Peyer's patch (tissue), 4 donors: Measurements from ENCODE around the gene NT5DC3. TPM values are rescaled to one million over a fixed set of nuclear protein-coding genes. Genes with fewer than 3 reads are reported as not detected.

Experiments
- DNase-seq, 3 donors: peaks; one replicate each; pipeline ENCODE4 v3.0.0-alpha.2; 2017 to 2019
- H3K27ac ChIP-seq, 4 donors: fragments of 200-600 bp; sonication (generic); one replicate each; pipeline ENCODE4 v1.5.1; 2016 to 2019
- H3K27me3 ChIP-seq, 2 donors: fragments of 200-600 bp; sonication (generic); one replicate each; pipeline ENCODE4 v1.5.1; 2019
- H3K36me3 ChIP-seq, 3 donors: fragments of 200-600 bp; sonication (generic); one replicate each; pipeline ENCODE4 v1.5.1; 2016 to 2019
- H3K4me1 ChIP-seq, 4 donors: fragments of 200-600 bp; sonication (generic); one replicate each; pipeline ENCODE4 v1.5.1; 2016 to 2019
- H3K4me3 ChIP-seq, 4 donors: fragments of 200-600 bp; sonication (generic); 1 replicate in 3 of 4; 2 replicates in 1 of 4; pipeline ENCODE4 v1.5.1; 2016 to 2019; ENCODE audit warnings: mild to moderate bottlenecking in 1 of 4
- H3K9me3 ChIP-seq, 4 donors: fragments of 200-600 bp; sonication (generic); one replicate each; pipeline ENCODE4 v1.5.1; 2016 to 2019; ENCODE audit warnings: mild to moderate bottlenecking in 1 of 4
- POLR2A ChIP-seq, 2 donors: fragments of 450-650 bp; IDR thresholded peaks; one replicate each; pipeline ENCODE4 v1.5.1; 2017; ENCODE audit warnings: antibody characterized with exemption in 2 of 2, mild to moderate bottlenecking in 2 of 2, moderate library complexity in 2 of 2
- total RNA-seq, 4 donors: library from RNA; depleted of rRNA; stranded (reverse); fragments of >200 nt; gene quantifications; one replicate each; pipeline ENCODE4 v1.1.0, GENCODE V29; 2016
- TF ChIP-seq, protein P1 (sequence below), 6 experiments: fragments of 450-650 bp in 4 of 6; fragments of 200-600 bp in 2 of 6; sonication (generic) in 1 of 6; IDR thresholded peaks; one replicate each; pipeline ENCODE4 v1.5.1; 2017 to 2019; ENCODE audit warnings: antibody characterized with exemption in 6 of 6, mild to moderate bottlenecking in 3 of 6, moderate library complexity in 1 of 6

The NT5DC3 gene
- total RNA-seq, 4 donors from 2014 or later: 3.9 to 10.2 (median 7.4) TPM

DNA sequence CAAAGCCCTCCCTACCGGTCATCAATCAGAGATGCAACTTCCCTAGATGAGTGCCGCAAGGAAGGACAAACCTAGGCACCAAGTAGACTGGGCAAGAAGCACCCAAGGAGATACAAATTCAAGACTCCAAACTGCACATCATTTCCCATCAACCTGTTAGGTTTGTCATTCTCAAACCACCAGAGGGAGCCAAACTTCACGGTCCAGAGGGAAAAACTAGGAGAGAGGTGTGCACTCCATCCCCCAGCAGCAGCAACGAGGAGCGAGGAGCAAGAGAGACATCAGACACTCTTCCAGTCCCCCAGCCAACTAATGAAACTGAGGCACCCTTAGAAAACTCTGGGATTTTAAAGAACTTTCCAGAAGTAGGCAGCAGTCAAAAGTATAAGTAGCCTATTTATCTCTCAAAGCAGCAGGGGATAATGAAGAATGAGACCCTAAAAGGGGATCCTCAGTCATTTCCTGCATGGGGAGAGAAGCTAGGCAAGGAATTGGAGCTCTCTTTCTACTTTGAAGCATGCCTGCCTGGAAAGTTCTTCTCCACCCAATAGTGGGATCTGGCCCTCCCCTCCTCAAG is 37.0 kb upstream of the NT5DC3 start:
- Histone ChIP-seq H3K36me3 (no peaks in the 10 kb centered on the region), H3K27me3 (no peaks in the 10 kb centered on the region), H3K9me3 (no peaks in the 10 kb centered on the region), H3K27ac (no peak overlapping the region), H3K4me1 (no peaks in the 10 kb centered on the region), H3K4me3 (no peak overlapping the region)
- DNase-seq: peak in 2 of 3 donors; percentile 40 to 79
- no peak for TF ChIP-seq POLR2A (IDR thresholded peaks at IDR 0.05)
- TF ChIP-seq, protein P1, sequence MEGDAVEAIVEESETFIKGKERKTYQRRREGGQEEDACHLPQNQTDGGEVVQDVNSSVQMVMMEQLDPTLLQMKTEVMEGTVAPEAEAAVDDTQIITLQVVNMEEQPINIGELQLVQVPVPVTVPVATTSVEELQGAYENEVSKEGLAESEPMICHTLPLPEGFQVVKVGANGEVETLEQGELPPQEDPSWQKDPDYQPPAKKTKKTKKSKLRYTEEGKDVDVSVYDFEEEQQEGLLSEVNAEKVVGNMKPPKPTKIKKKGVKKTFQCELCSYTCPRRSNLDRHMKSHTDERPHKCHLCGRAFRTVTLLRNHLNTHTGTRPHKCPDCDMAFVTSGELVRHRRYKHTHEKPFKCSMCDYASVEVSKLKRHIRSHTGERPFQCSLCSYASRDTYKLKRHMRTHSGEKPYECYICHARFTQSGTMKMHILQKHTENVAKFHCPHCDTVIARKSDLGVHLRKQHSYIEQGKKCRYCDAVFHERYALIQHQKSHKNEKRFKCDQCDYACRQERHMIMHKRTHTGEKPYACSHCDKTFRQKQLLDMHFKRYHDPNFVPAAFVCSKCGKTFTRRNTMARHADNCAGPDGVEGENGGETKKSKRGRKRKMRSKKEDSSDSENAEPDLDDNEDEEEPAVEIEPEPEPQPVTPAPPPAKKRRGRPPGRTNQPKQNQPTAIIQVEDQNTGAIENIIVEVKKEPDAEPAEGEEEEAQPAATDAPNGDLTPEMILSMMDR (IDR thresholded peaks at IDR 0.05): peak; percentile 43 to 74 (median 66)

DNA sequence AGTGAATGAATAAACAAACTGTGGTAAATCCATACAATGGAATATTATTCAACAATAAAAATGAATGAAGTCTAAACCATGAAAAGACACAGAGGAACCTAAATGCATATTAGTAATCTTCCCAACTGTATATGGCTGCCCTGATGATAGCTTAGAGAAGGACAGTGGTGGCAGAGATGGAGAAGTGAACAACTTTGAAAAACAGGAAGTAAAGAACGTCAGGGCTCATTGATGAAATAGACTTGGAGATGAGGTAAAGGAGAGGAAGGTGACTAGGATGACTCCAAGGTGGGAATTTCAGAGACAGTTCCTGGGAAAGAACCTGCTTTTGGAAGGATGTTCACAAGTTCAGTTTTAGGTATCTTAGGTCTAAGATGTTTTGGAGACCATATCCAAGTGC is 36.3 kb upstream of the NT5DC3 start:
- H3K9me3 ChIP-seq: no peaks in the 10 kb centered on the region
- no peak overlapping the region for H3K4me3 ChIP-seq
- H3K27ac ChIP-seq: no peak overlapping the region
- H3K36me3 ChIP-seq: no peaks in the 10 kb centered on the region
- H3K4me1 ChIP-seq: no peaks in the 10 kb centered on the region
- H3K27me3 ChIP-seq: no peaks in the 10 kb centered on the region
- TF ChIP-seq POLR2A (IDR thresholded peaks at IDR 0.05): no peak
- TF ChIP-seq, protein P1 (IDR thresholded peaks at IDR 0.05): no peak
- DNase-seq: no peak

DNA sequence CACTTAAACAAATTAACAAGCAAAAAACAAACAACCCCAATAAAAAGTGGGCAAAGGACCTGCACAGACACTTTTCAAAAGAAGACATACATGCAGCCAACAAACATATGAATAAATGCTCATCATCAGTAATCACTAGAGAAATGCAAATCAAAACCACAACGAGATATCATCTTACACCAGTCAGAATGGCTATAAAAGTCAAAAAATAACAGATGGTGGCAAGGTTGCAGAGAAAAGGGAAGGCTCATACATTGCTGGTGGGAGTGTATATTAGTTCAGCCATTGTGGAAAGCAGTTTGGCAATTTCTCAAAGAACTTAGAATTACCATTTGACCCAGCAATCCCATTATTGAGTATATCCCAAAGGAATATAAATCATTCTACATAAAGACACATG is 34.6 kb upstream of the NT5DC3 start:
- no peak for DNase-seq
- TF ChIP-seq, protein P1 (IDR thresholded peaks at IDR 0.05): no peak
- no peak for TF ChIP-seq POLR2A (IDR thresholded peaks at IDR 0.05)
- no peak overlapping the region for H3K27ac ChIP-seq
- H3K9me3 ChIP-seq: no peaks in the 10 kb centered on the region
- H3K4me3 ChIP-seq: no peak overlapping the region
- no peaks in the 10 kb centered on the region for H3K4me1 ChIP-seq
- no peaks in the 10 kb centered on the region for H3K27me3 ChIP-seq
- H3K36me3 ChIP-seq: no peaks in the 10 kb centered on the region

DNA sequence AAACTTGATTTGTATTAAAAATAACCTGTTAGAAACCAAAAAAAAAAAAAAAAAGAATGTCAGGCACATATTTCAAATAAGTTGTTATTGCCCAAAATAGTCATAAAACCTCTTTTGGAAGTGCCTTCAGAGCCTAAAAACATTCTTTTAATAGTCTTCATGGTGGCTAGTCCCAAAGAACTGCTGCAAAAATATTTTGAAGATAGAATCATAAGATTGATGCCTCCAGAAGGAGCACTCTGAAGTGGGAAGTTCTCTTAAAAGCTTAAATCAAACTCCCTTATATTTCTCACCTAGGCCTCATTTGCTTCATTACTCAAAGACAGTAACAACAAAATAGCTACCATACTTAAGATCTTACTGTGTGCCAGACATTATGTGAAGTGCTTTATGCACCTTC is 27.2 kb upstream of the NT5DC3 start:
- Histone ChIP-seq H3K4me3 (no peak overlapping the region), H3K27me3 (no peaks in the 10 kb centered on the region), H3K9me3 (no peaks in the 10 kb centered on the region), H3K36me3 (no peaks in the 10 kb centered on the region), H3K4me1 (no peaks in the 10 kb centered on the region), H3K27ac (no peak overlapping the region)
- TF ChIP-seq, protein P1 (IDR thresholded peaks at IDR 0.05): no peak
- TF ChIP-seq POLR2A (IDR thresholded peaks at IDR 0.05): no peak
- no peak for DNase-seq

DNA sequence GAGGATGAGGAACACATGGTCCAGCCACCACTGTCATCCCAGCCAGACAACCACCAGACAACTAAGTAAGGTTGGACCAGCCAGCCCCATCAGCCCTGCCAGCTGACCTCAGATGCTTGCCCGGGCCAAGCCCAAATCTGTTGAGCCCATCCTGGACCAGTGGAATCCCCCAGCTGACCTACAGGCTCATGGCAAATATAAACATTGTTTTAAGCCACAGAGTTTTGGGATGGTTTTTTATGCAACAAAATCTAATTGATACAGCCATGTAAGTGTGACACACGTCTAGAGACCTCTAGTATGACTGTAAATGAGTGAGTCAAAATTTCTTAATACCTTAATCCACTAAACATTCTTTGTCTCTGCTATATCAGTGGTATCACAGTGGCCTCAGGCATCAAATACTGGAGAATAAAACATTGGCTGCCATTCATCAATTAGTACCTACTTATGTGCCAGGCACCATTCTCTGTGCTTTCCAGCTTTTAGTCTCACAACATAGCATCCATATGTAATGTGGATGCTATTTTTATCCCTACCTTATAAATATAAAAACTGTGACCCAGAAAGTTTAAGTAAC is 24.2 kb upstream of the NT5DC3 start:
- Histone ChIP-seq H3K4me1 (no peaks in the 10 kb centered on the region), H3K36me3 (no peaks in the 10 kb centered on the region), H3K27ac (no peak overlapping the region), H3K9me3 (no peaks in the 10 kb centered on the region), H3K4me3 (no peak overlapping the region), H3K27me3 (no peaks in the 10 kb centered on the region)
- no peak for TF ChIP-seq POLR2A (IDR thresholded peaks at IDR 0.05)
- TF ChIP-seq, protein P1 (IDR thresholded peaks at IDR 0.05): no peak
- DNase-seq: no peak
